Uterus (tissue), 2 donors: Measurements from ENCODE around the gene ZNF710.

Source experiments
- POLR2A ChIP-seq, 2 donors: fragments of 450-650 bp; IDR thresholded peaks; one replicate each; pipeline ENCODE4 v1.6.1; 2016; ENCODE audit warnings: antibody characterized with exemption in 2 of 2, mild to moderate bottlenecking in 1 of 2, moderate library complexity in 1 of 2
- TF ChIP-seq, protein P1 (sequence below), 4 experiments: fragments of 200-600 bp in 2 of 4; fragments of 450-650 bp in 2 of 4; sonication (generic) in 2 of 4; IDR thresholded peaks; one replicate each; pipeline ENCODE4 v1.5.1; 2016 to 2019; ENCODE audit warnings: antibody characterized with exemption in 4 of 4, mild to moderate bottlenecking in 2 of 4, moderate library complexity in 1 of 4

DNA sequence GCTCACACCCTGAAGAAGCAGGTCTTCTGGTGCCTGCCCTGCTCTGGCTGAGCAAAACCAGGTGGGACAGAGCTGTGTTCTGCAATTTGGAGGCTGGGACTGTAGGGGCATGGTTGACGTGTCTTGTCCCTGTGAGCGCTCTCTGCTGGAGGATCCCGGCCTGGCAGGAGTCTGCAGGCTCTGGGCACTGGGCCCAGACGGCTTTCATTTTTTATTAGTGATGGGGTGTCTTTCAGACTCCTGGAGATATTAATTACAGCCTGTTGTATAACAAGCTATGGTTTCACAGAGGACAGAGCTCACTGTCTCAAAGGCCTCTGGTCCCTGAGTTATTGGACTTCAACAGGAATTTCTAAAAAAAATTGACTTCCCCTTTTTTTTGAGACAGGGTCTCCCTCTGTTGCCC is 29.5 kb upstream of the ZNF710 start:
- TF ChIP-seq, protein P1, sequence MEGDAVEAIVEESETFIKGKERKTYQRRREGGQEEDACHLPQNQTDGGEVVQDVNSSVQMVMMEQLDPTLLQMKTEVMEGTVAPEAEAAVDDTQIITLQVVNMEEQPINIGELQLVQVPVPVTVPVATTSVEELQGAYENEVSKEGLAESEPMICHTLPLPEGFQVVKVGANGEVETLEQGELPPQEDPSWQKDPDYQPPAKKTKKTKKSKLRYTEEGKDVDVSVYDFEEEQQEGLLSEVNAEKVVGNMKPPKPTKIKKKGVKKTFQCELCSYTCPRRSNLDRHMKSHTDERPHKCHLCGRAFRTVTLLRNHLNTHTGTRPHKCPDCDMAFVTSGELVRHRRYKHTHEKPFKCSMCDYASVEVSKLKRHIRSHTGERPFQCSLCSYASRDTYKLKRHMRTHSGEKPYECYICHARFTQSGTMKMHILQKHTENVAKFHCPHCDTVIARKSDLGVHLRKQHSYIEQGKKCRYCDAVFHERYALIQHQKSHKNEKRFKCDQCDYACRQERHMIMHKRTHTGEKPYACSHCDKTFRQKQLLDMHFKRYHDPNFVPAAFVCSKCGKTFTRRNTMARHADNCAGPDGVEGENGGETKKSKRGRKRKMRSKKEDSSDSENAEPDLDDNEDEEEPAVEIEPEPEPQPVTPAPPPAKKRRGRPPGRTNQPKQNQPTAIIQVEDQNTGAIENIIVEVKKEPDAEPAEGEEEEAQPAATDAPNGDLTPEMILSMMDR (IDR thresholded peaks at IDR 0.05): peak in 3 of 4 experiments; percentile 31 to 39 (median 33)
- TF ChIP-seq POLR2A (IDR thresholded peaks at IDR 0.05): no peak
